ENCODE measurements around the gene RTN4R.

- TF ChIP-seq CTCF (conservative IDR thresholded peaks at IDR 0.05; ENCODE audit: low read depth, low read length): no peak
- TF ChIP-seq EZH2 (IDR thresholded peaks at IDR 0.05; ENCODE audit: low read length, unreplicated experiment): no peak
- no peak for TF ChIP-seq EZH2phosphoT487 (IDR thresholded peaks at IDR 0.05; ENCODE audit: borderline replicate concordance, low read length)
These were observed 34.5 kb upstream of the RTN4R start for GRCh38 chr22:20302438-20303228.

Measured in PC-3 (cell line).